Measurements from ENCODE around the gene RALB. TPM values are rescaled to one million over a fixed set of nuclear protein-coding genes. Genes with fewer than 3 reads are reported as not detected.
A peak's percentile ranks its signal among the peaks of the same experiment; 100 is the strongest.

The RALB gene
- total and polyA plus RNA-seq, 2 of the 8 experiments (the other 6 are each of a cell fraction or from before 2014, with no cell fraction given): 12.0 to 16.6 TPM

DNA sequence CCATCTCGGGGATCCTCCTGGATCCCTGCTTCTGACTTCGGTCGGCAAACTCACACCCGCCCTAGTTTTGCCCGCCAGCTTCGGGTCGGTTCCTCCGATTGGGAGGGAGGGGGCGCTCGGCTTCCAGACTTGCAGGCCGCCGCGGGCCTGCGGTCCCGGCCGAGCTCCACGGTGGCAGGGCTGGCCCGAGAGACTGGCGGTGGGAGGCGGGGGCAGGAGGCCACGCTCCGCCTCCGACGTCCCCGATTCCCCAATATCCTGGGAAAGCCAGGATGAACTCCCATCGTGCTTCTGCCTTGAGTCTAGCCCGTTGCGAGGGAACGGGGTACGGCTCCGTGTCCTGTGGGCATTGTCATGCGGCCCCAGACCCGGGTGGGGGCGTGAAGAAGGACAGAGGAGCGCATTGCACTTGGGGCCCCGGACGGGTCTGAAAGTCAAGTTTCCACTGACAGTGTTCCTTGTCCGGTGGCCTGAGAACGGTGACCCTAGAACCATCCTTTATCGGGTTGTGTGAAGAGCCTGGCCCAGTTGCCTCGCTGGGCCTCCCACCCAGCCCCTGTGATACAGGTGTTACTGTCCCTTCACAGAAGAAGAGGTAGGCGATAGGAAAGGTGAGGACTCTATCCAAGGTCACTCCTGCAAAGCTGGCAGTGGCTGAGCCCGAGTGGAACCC is 90.9 kb downstream of the RALB start:
- Histone ChIP-seq H4K5ac (ENCODE audit: insufficient read length, low read depth, low read length) (no peak overlapping the region), H2BK5ac (ENCODE audit: low read depth, low read length) (no peak overlapping the region), H3K27ac (ENCODE audit: low read depth, low read length) (no peak overlapping the region), H3K23ac (ENCODE audit: insufficient read length) (no peak overlapping the region), H3K18ac (ENCODE audit: extremely low read depth, low read length) (no peak overlapping the region; the same call in 1 of the 2 replicates), H4K20me1 (replicated peaks in 1 of 2; ENCODE audit: control insufficient read depth in 1 of 2, insufficient read depth in 2 of 2, low read length in 2 of 2) (peaks cover 0 to 3% of the 10 kb centered on the region in 2 experiments), H2BK12ac (ENCODE audit: low read depth, low read length) (no peak overlapping the region), H3K27me3 (replicated peaks in 1 of 4; ENCODE audit: control insufficient read depth in 3 of 4, extremely low read depth in 1 of 4, insufficient read depth in 3 of 4, low read length in 3 of 4) (peaks cover 45 to 76% (median 67%) of the 10 kb centered on the region in 4 experiments), H3K56ac (replicated peaks; ENCODE audit: insufficient read length, low read depth, low read length) (no peak overlapping the region), H3K4me1 (replicated peaks in 1 of 4; ENCODE audit: control insufficient read depth in 3 of 4, insufficient read depth in 4 of 4, low read length in 3 of 4) (peaks cover 5 to 28% (median 13%) of the 10 kb centered on the region in 4 experiments), H3K79me1 (ENCODE audit: low read depth, low read length) (no peaks in the 10 kb centered on the region), H2BK15ac (ENCODE audit: low read length) (no peak overlapping the region), H2AK5ac (ENCODE audit: low read depth, low read length) (no peak overlapping the region), H4K91ac (replicated peaks; ENCODE audit: insufficient read length, low read length) (no peak overlapping the region), H3K4me3 (ENCODE audit: extremely low read depth in 1 of 4, insufficient read depth in 2 of 4, low read depth in 3 of 4, low read length in 4 of 4) (peak overlapping the region in 3 of 4 experiments; percentile 9 to 57 (median 11); a peak in 3 of 8 replicates), H3K4me2 (ENCODE audit: insufficient read depth in 1 of 2, low read depth in 2 of 2, low read length in 2 of 2) (peak overlapping the region; percentile 66 to 98), H3K9ac (replicated peaks in 1 of 4; ENCODE audit: extremely low read depth in 1 of 4, low read depth in 3 of 4, low read length in 3 of 4) (no peak overlapping the region), H2AFZ (ENCODE audit: low read length) (no peak overlapping the region), H3K9me3 (ENCODE audit: insufficient read depth in 2 of 2, low read depth in 1 of 2, low read length in 1 of 2) (no peaks in the 10 kb centered on the region), H3K36me3 (ENCODE audit: control insufficient read depth in 2 of 4, insufficient read depth in 4 of 4, low read length in 3 of 4) (peaks cover 0 to 19% (median 0%) of the 10 kb centered on the region in 4 experiments; a peak in 2 of 8 replicates), H3K23me2 (ENCODE audit: low read depth, low read length) (peaks cover 13% of the 10 kb centered on the region; the same call in 1 of the 2 replicates), H3K4ac (replicated peaks; ENCODE audit: insufficient read length, low read depth, low read length) (no peak overlapping the region), H2BK20ac (ENCODE audit: low read length) (no peak overlapping the region), H3K14ac (ENCODE audit: insufficient read length) (no peak overlapping the region), H2BK120ac (replicated peaks; ENCODE audit: low read depth, low read length) (no peak overlapping the region), H4K8ac (ENCODE audit: extremely low read depth, insufficient read depth, low read length) (no peak overlapping the region), H3K79me2 (ENCODE audit: control insufficient read depth in 1 of 2, insufficient read depth in 2 of 2, low read length in 2 of 2) (no peaks in the 10 kb centered on the region)
- DNase-seq (ENCODE audit: low read depth in 1 of 2, low spot score in 2 of 2) (peak; percentile 71 to 89), FAIRE-seq (no peak)
- ChIA-PET CTCF (ENCODE audit: partially characterized antibody) (interaction anchor here (0.6 to 9.9 kb wide), 41 partner anchors 8 to 337 kb away, joined by 3 to 118 read pairs (median 6); no protein-coding TSS in a partner anchor), POLR2A (ENCODE audit: partially characterized antibody) (interaction anchor here (1.1 to 1.5 kb wide), 2 partner anchors 89 to 98 kb away, joined by 3 read pairs; no protein-coding TSS in a partner anchor)
- WGBS, 2 experiments (ENCODE audit: extremely low coverage in 1 of 2, insufficient coverage in 1 of 2, insufficient read length in 1 of 2, insufficient replicate concordance in 2 of 2, low coverage in 1 of 2, low lambda C conversion rate in 2 of 2, missing lambda C conversion rate in 1 of 2): 6% methylated on average over 43 of the region's 43 CpGs; no CpG with 5 or more reads in 1 of the 2 experiments
